IPS DF 19.7 (cell line): ENCODE results near the gene APOBEC3A.
"Not testable (repeated sequence)": the region's sequence is repeated elsewhere in the genome, so short reads cannot be mapped to it uniquely, and the experiment has no call there.

Experiments
- DNase-seq: peaks from one replicate; pipeline ENCODE4 v3.0.0-alpha.2; 2013; ENCODE audit warnings: low read depth, low spot score

The APOBEC3A gene

DNA sequence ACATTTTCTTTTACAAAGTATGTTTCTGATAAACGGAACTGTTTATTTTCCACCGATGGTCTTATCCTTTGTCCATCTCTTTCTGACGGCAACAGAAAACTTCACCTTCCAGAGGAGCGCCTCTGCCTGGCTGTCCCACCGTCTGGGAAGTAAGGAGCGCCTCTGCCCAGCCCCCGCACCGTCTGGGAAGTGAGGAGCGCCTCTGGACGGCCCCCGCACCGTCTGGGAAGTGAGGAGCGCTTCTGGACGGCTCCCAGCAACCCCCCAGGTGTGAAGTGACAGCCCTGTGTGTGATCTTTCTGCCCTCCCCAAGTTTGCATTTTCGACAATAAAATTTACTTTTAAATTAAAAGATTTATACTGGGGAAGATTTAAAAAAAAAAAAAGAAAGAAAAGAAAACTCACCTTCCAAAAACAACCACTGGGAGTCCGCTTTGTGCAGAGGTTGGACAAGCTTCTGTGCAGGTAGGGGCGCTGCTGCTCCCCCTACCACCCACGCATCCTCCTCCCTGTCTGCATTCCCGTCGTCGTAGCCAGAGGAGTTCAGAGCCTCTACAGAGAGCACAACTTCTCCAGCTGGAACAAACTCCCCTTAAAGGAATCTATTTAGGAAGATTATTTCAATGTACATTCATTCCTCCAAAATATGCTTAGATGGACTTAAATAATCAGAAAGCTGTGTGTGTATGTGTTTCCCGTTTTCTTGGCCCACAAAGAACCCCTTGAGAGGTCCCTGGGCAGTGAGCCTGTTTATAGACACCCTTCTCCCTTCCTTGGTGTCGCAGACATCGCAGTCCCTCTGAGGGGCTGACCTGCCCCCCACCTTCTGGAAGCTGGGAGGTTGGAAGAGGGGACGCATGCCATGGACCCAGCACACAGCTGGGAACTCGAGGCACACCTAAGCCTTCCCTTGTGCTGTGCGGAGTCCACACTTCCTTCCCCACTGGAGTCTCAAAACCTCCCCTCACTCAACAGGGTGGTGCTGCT is 23.9 kb downstream of the APOBEC3A start:
- no peak for DNase-seq

GRCh38 chr22:38981992-38982927 is 24.9 kb downstream of the APOBEC3A start, which contains the start of gene APOBEC3B:
TSS of gene APOBEC3B (plus strand) at chr22:38982347. CDS start at chr22:38982454, 107 bp downstream.
- DNase-seq = no peak

DNA sequence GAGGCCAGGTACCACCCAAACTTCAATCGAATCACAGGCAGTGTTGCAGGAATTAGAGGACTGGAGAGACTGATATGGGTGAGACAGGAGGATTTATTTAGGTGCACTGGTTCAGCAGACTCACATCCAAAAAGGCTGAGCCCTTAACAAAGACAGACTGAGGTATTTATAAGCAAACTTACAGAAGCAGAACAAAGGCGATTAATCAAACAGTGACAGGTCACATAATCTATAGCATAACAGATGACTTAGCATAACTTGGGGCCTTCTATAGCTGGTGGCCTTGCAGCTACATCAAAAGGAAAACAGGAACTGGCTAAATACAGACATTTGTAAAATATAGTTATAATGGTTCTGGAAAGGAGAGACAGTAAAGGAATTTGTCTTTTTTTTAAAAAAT is 26.8 kb downstream of the APOBEC3A start:
- no peak for DNase-seq

- not testable (repeated sequence) for DNase-seq
These were observed 27.7 kb downstream of the APOBEC3A start for GRCh38 chr22:38984784-38985757.

GRCh38 chr22:38986629-38987028 is 29.2 kb downstream of the APOBEC3A start:
- DNase-seq = no peak

- no peak for DNase-seq
These were observed 29.9 kb downstream of the APOBEC3A start for GRCh38 chr22:38987171-38987895.

- no peak for DNase-seq
These were observed 32.1 kb downstream of the APOBEC3A start for GRCh38 chr22:38989466-38989865.

DNA sequence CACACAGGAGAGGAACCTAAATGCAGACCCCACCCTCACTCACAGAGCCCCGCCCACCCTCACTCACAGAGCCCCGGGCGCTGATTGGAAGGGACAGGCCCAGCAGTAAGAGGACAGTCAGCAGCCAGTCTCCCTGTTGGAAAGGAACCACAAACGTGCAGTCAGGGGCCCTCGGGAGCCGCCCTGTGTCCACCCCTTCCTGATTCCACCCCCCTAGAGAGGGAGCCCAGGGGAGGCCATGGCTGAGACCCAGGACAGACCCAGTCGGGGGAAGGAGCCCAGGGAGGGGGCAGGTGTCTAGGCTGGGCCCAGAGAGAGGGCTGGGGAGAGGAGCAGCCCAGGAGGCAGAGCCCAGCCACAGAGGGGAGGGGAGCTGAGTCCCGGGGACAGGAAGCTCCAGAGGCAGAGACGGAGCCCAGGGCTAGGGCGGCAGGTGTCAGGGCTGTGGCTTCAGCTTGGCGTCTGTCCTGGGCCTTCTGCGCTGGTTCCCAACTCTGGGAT is 35.5 kb downstream of the APOBEC3A start:
- not testable (repeated sequence) for DNase-seq

- DNase-seq = no peak
These were observed 38.7 kb downstream of the APOBEC3A start for GRCh38 chr22:38996105-38996504.

- DNase-seq = no peak
These were observed 40.1 kb downstream of the APOBEC3A start for GRCh38 chr22:38997518-38997917.

GRCh38 chr22:39003165-39003638 is 45.8 kb downstream of the APOBEC3A start:
- peak; percentile 73 for DNase-seq

DNA sequence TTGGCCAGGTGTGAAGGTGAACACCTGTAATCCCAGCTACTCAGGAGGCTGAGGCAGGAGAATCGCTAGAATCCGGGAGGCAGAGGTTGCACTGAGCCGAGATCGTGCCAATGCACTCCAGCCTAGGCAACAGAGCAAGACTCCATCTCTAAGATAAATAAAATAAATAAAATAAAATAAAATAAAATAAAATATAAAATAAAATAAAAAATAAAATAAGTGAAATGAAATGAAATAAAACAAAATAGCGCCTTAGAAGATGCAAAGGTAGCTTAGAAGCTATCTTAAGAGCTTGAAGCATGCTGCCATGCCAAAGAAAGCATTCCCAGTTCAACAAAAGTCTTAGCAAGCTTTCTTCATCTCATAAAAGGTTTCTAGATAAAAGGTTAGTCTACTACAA is 49.8 kb downstream of the APOBEC3A start:
- DNase-seq = no peak

DNA sequence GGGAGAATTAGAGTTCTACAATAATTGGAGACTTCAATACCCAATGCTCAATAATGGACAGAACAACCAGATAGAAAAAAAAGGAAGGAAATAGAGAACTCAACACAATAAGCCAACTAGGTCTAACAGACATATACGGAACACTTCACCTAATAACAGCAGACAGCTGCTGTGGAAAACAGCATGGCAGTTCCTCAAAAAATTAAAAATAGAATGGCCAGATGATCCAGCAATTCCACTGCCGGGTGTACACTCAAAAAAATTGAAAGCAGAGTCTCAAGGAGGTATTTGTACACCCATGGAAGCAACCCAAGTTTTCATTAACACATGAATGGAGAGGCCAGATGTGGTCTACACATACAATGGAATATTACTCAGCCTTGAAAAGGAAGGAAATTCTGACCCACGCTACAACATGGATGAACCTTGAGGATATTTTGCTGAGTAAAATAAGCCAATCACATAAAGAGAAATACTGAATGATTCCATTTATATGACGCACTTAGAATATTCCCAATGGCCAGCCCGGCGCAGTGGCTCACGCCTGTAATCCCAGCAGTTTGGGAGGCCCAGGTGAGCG is 51.0 kb downstream of the APOBEC3A start:
- DNase-seq = not testable (repeated sequence)

GRCh38 chr22:39010946-39011345 is 53.5 kb downstream of the APOBEC3A start:
- DNase-seq = no peak
